HepG2 (cell line): ENCODE measurements around the gene DUSP23. TPM values are rescaled to one million over a fixed set of nuclear protein-coding genes. Genes with fewer than 3 reads are reported as not detected.

Experiments used
- ATAC-seq: fragments of 200-7000 bp; cut with Tn5 transposase; 3 replicates; pipeline ENCODE4 v1.9.1; 2020; ENCODE audit warnings: mild to moderate bottlenecking, moderate library complexity
- BruUV-seq: library from RNA; stranded (reverse); fragments of 400-500 nt; replicated peaks from 2 replicates; lab custom pipeline; 2021; lab: Mats Ljungman, UMichigan
- CTCF ChIA-PET: fragments of 300-600 bp; formaldehyde crosslinking; extraction: SDS; loops from one replicate; lab custom pipeline; 2021; ENCODE audit warnings: low total read pairs, inconsistent platforms, low intra/inter-chr PET ratio; lab: Yijun Ruan, JAX
- POLR2A ChIA-PET: fragments of 350-600 bp; sonication (Branson Sonifier 250); formaldehyde crosslinking; loops from one replicate; lab custom pipeline; 2020; ENCODE audit warnings: antibody characterized with exemption, inconsistent platforms; lab: Yijun Ruan, JAX
- DNase-seq: peaks from one replicate; pipeline ENCODE4 v3.0.0-alpha.2; 2015; ENCODE audit warnings: low spot score
- FAIRE-seq: peaks from 3 replicates; lab custom pipeline; 2011; peaks lifted over from hg19 to GRCh38; lab: Jason Lieb, UNC
- H2AFZ ChIP-seq: one replicate; pipeline ENCODE4 v1.6.1; 2011; ENCODE audit warnings: low read length, inconsistent platforms
- H3K27ac ChIP-seq: fragments of 300-600 bp; 3 replicates; pipeline ENCODE4 v1.8.0; 2011; ENCODE audit warnings: mixed run types, mild to moderate bottlenecking, mixed read lengths, low read length, inconsistent platforms; ENCODE audit not compliant: insufficient read depth; ENCODE audit errors: extremely low read length
- H3K27me3 ChIP-seq, 2 experiments: fragments of 200-600 bp in 1 of 2; 2 replicates in 1 of 2; 3 replicates in 1 of 2; pipeline versions ENCODE4 v1.6.0 to v1.8.0; 2011; ENCODE audit warnings: low read length in 2 of 2, mild to moderate bottlenecking in 2 of 2, moderate library complexity in 2 of 2, inconsistent platforms in 1 of 2; ENCODE audit not compliant: insufficient read depth in 2 of 2, control insufficient read depth in 1 of 2
- H3K36me3 ChIP-seq, 2 experiments: fragments of 200-600 bp in 1 of 2; replicated peaks in 1 of 2; 2 replicates in 1 of 2; 3 replicates in 1 of 2; pipeline versions ENCODE4 v1.5.1 to v1.8.0; 2011; ENCODE audit warnings: low read length in 2 of 2, inconsistent platforms in 1 of 2; ENCODE audit not compliant: insufficient read depth in 2 of 2, control insufficient read depth in 1 of 2
- H3K4me1 ChIP-seq: 2 replicates; pipeline ENCODE4 v1.5.1; 2012; ENCODE audit warnings: low read length, inconsistent platforms; ENCODE audit not compliant: insufficient read depth
- H3K4me2 ChIP-seq: 2 replicates; pipeline ENCODE4 v1.6.0; 2011; ENCODE audit warnings: low read depth, low read length, inconsistent platforms
- H3K4me3 ChIP-seq, 3 experiments: fragments of 200-600 bp in 1 of 3; sonication (generic), shearing (Covaris generic) in 1 of 3; replicated peaks in 1 of 3; 2 replicates each; pipeline ENCODE4 v1.5.1; 2011 to 2016; ENCODE audit warnings: low read length in 3 of 3, inconsistent platforms in 2 of 3, low read depth in 2 of 3, mild to moderate bottlenecking in 2 of 3, control low read depth in 1 of 3, mixed read lengths in 1 of 3; ENCODE audit not compliant: insufficient read depth in 1 of 3
- H3K79me2 ChIP-seq: one replicate; pipeline ENCODE4 v1.6.1; 2011; ENCODE audit warnings: low read length, inconsistent platforms; ENCODE audit not compliant: insufficient read depth
- H3K9ac ChIP-seq: 2 replicates; pipeline ENCODE4 v1.6.0; 2011; ENCODE audit warnings: mild to moderate bottlenecking, low read depth, low read length, inconsistent platforms; ENCODE audit not compliant: insufficient read depth
- H3K9me3 ChIP-seq: 2 replicates; pipeline ENCODE4 v1.5.1; 2012; ENCODE audit warnings: mild to moderate bottlenecking, low read length
- H4K20me1 ChIP-seq: 2 replicates; pipeline ENCODE4 v1.6.0; 2011; ENCODE audit warnings: inconsistent platforms, mild to moderate bottlenecking, low read length, moderate library complexity; ENCODE audit not compliant: insufficient read depth
- HCFC1 ChIP-seq: fragments of 150-350 bp; IDR thresholded peaks from 2 replicates; pipeline ENCODE4 v1.6.1; 2014; ENCODE audit warnings: low read depth, low read length
- IKZF1 ChIP-seq: fragments of 450-650 bp; IDR thresholded peaks from 2 replicates; pipeline ENCODE4 v1.7.1; 2016
- REL ChIP-seq: sonication (generic); formaldehyde crosslinking; conservative IDR thresholded peaks from 2 replicates; pipeline ENCODE4 v1.8.0; 2022; ENCODE audit warnings: mild to moderate bottlenecking, missing genetic modification reagents, moderate library complexity
- SOX13 ChIP-seq, 3 experiments: fragments of 450-650 bp in 1 of 3; sonication (generic) in 1 of 3; formaldehyde crosslinking in 1 of 3; IDR thresholded peaks in 2 of 3; conservative IDR thresholded peaks in 1 of 3; 2 replicates each; pipeline versions ENCODE4 v1.5.0 to v1.6.1; 2016 to 2020; ENCODE audit warnings: antibody characterized with exemption in 1 of 3, mild to moderate bottlenecking in 1 of 3, missing compliant biosample characterization in 1 of 3, missing genetic modification reagents in 1 of 3, moderate library complexity in 1 of 3
- SOX6 ChIP-seq, 2 experiments: fragments of 450-650 bp in 1 of 2; sonication (generic) in 1 of 2; formaldehyde crosslinking in 1 of 2; IDR thresholded peaks; 2 replicates each; pipeline versions ENCODE4 v1.4.0 to v1.6.1; 2017 to 2020; ENCODE audit warnings: antibody characterized with exemption in 1 of 2, mild to moderate bottlenecking in 1 of 2, missing genetic modification reagents in 1 of 2
- SP4 ChIP-seq: sonication (generic); formaldehyde crosslinking; IDR thresholded peaks from 2 replicates; pipeline ENCODE4 v1.8.1; 2023; ENCODE audit warnings: mild to moderate bottlenecking, missing genetic modification reagents
- ZNF7 ChIP-seq: IDR thresholded peaks from 2 replicates; pipeline ENCODE4 v1.6.1; 2016; ENCODE audit warnings: missing biosample characterization, missing genetic modification reagents
- WGBS: methylation state at CpG from one replicate; pipeline ENCODE4 v1.1.6; 2017; ENCODE audit warnings: low lambda C conversion rate; 5-methylcytosine and 5-hydroxymethylcytosine counted together
- in situ Hi-C: cut with HindIII; loops from 2 replicates; pipeline ENCODE4 v1.10.0; 2017; ENCODE audit warnings: low pct_unique_long_range_greater_than_20kb; ENCODE audit not compliant: extremely low pct_ligation_motif_present
- intact Hi-C: fragments of 100-400 bp; cut with micrococcal nuclease; formaldehyde crosslinking; loops from one replicate; pipeline ENCODE4 v1.10.0; 2022; ENCODE audit not compliant: unreplicated experiment
- polyA plus RNA-seq, 8 experiments: library from polyadenylated mRNA; depleted of rRNA in 3 of 8; stranded (reverse) in 7 of 8; unstranded in 1 of 8; fragments of >200 nt; fragmentation: Illumina TruSeq in 4 of 8; extraction: Trizol in 4 of 8; gene quantifications; 2 replicates each; pipeline versions ENCODE4 v1.2.1 to v1.2.3, GENCODE V29; 2011 to 2016; ENCODE audit warnings: low read depth in 4 of 8, missing spikeins in 1 of 8, mixed read lengths in 1 of 8; ENCODE audit not compliant: insufficient read depth in 1 of 8
- total RNA-seq, 5 experiments: library from RNA; depleted of rRNA; stranded (reverse); fragments of >200 nt; fragmentation: Illumina TruSeq; extraction: Trizol; gene quantifications; 2 replicates each; pipeline ENCODE4 v1.2.3, GENCODE V29; 2016; ENCODE audit warnings: low read depth in 1 of 5
- TF ChIP-seq, protein P1 (sequence below): IDR thresholded peaks from 2 replicates; pipeline ENCODE4 v1.6.1; 2016; ENCODE audit warnings: missing genetic modification reagents, missing compliant biosample characterization
- TF ChIP-seq, protein P2 (sequence below): IDR thresholded peaks from 2 replicates; pipeline ENCODE4 v1.6.1; 2016; ENCODE audit warnings: missing compliant biosample characterization, missing genetic modification reagents, borderline replicate concordance
- TF ChIP-seq, protein P3 (sequence below): sonication (generic); formaldehyde crosslinking; IDR thresholded peaks from 2 replicates; pipeline ENCODE4 v1.4.0; 2020; ENCODE audit warnings: missing genetic modification reagents

The DUSP23 gene
- total and polyA plus RNA-seq, 2 of the 13 experiments (the other 11 are each of a cell fraction or from before 2014, with no cell fraction given): not detected

DNA sequence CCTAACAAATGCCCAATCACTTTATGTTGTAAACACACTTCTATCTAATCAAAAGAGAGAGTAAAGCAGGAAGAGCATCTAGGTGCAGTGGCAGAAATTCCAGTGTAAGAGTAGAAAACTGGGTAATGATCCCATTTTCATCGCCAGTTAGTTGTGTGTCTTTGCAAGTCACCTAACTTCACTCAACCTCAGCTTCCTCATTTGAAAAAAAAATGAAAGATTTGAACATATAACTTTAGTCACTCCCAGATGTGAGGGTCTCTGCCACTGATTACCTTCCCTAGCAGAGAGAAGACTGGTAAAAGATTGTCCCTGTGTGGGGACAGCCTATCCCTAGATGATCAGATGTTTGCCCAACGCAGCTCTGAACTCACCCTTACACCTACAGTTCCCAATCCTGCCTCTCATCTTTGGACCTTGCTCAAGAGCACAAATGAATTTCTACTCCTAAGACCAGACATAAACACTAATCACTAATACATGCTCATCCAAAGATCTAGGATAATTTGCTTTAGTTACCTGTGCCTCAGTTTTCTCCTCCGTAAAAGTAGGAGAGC is 25.2 kb upstream of the DUSP23 start:
- ChIA-PET POLR2A (no interaction called here), CTCF (no interaction called here)
- ATAC-seq (no peak), FAIRE-seq (no peak), DNase-seq (no peak)
- Histone ChIP-seq H3K79me2 (no peaks in the 10 kb centered on the region), H3K4me1 (no peaks in the 10 kb centered on the region), H3K36me3 (no peaks in the 10 kb centered on the region), H3K9ac (no peak overlapping the region), H3K27me3 (no peaks in the 10 kb centered on the region), H3K27ac (no peak overlapping the region), H2AFZ (no peak overlapping the region), H3K9me3 (no peaks in the 10 kb centered on the region), H3K4me2 (no peak overlapping the region), H4K20me1 (no peaks in the 10 kb centered on the region), H3K4me3 (no peak overlapping the region)
- in situ Hi-C loops: no loop called here
- no TSS peak for BruUV-seq
- TF ChIP-seq REL (CRISPR knock-in tag) (no peak), SOX6 (IDR thresholded peaks at IDR 0.05) (no peak), SOX6 (CRISPR knock-in tag; IDR thresholded peaks at IDR 0.05) (no peak)
- TF ChIP-seq, protein P1, sequence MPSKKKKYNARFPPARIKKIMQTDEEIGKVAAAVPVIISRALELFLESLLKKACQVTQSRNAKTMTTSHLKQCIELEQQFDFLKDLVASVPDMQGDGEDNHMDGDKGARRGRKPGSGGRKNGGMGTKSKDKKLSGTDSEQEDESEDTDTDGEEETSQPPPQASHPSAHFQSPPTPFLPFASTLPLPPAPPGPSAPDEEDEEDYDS: no peak
- WGBS: 34% methylated on average over 3 of the region's 3 CpGs
- intact Hi-C loops: no loop called here

DNA sequence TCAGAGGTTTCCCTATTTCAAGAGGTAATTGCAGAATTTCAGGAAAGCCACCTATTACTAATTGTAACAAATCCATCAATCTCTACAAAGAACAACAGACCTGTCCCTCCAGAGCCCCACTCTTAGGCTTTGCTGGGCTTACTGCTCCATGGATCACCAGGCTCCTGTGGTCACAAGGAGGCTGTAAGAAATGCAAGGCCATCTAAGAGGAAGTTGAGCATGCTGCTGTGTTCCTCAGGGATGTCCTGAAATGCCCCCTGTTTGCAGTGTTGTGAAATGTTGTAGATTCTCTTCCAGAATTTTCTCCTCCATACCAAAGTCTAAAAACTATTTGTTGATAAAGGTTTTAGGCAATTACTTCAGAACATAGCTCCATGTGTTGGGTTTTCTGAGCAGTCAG is 24.4 kb upstream of the DUSP23 start:
- BruUV-seq: no TSS peak
- no peak overlapping the region for H3K4me2 ChIP-seq
- ChIA-PET CTCF (no interaction called here), POLR2A (no interaction called here)
- H4K20me1 ChIP-seq: no peaks in the 10 kb centered on the region
- H3K9ac ChIP-seq: no peak overlapping the region
- no peaks in the 10 kb centered on the region for H3K4me1 ChIP-seq
- H3K4me3 ChIP-seq: no peak overlapping the region
- no peaks in the 10 kb centered on the region for H3K27me3 ChIP-seq
- no peak for DNase-seq
- H3K36me3 ChIP-seq: no peaks in the 10 kb centered on the region
- in situ Hi-C loops: no loop called here
- FAIRE-seq: no peak
- intact Hi-C loops: no loop called here
- no peak for TF ChIP-seq SOX13 (IDR thresholded peaks at IDR 0.05)
- no peak for TF ChIP-seq SOX13 (CRISPR knock-in tag; conservative IDR thresholded peaks at IDR 0.05 in 1 of 2, IDR thresholded peaks at IDR 0.05 in 1 of 2)
- TF ChIP-seq, protein P2, sequence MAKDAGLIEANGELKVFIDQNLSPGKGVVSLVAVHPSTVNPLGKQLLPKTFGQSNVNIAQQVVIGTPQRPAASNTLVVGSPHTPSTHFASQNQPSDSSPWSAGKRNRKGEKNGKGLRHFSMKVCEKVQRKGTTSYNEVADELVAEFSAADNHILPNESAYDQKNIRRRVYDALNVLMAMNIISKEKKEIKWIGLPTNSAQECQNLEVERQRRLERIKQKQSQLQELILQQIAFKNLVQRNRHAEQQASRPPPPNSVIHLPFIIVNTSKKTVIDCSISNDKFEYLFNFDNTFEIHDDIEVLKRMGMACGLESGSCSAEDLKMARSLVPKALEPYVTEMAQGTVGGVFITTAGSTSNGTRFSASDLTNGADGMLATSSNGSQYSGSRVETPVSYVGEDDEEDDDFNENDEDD (CRISPR knock-in tag): no peak
- no peak for TF ChIP-seq ZNF7 (CRISPR knock-in tag)
- no peak for TF ChIP-seq IKZF1
- no peak for TF ChIP-seq SP4 (CRISPR knock-in tag)
- TF ChIP-seq, protein P3, sequence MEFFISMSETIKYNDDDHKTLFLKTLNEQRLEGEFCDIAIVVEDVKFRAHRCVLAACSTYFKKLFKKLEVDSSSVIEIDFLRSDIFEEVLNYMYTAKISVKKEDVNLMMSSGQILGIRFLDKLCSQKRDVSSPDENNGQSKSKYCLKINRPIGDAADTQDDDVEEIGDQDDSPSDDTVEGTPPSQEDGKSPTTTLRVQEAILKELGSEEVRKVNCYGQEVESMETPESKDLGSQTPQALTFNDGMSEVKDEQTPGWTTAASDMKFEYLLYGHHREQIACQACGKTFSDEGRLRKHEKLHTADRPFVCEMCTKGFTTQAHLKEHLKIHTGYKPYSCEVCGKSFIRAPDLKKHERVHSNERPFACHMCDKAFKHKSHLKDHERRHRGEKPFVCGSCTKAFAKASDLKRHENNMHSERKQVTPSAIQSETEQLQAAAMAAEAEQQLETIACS (CRISPR knock-in tag): no peak
- TF ChIP-seq HCFC1: no peak
- H3K9me3 ChIP-seq: no peaks in the 10 kb centered on the region
- ATAC-seq: no peak
- H3K79me2 ChIP-seq: no peaks in the 10 kb centered on the region
- H2AFZ ChIP-seq: no peak overlapping the region
- H3K27ac ChIP-seq: no peak overlapping the region
